Tibial nerve (tissue), 4 donors: ENCODE measurements around the gene PDIA6. TPM values are rescaled to one million over a fixed set of nuclear protein-coding genes. Genes with fewer than 3 reads are reported as not detected.

ENCODE experiments used
- DNase-seq, 2 donors: peaks; one replicate each; pipeline ENCODE4 v3.0.0-alpha.2; 2019; ENCODE audit warnings: low spot score in 2 of 2
- H3K27ac ChIP-seq, 4 donors: fragments of 200-600 bp; sonication (generic) in 3 of 4; one replicate each; pipeline ENCODE4 v1.5.1; 2017 to 2019; ENCODE audit warnings: mild to moderate bottlenecking in 1 of 4
- H3K27me3 ChIP-seq, 2 donors: fragments of 200-600 bp; sonication (generic) in 1 of 2; one replicate each; pipeline versions ENCODE4 v1.5.1 to v1.6.0; 2017 to 2019
- H3K36me3 ChIP-seq, 3 donors: fragments of 200-600 bp; sonication (generic); one replicate each; pipeline ENCODE4 v1.5.1; 2018 to 2019
- H3K4me1 ChIP-seq, 4 donors: fragments of 200-600 bp; sonication (generic) in 3 of 4; one replicate each; pipeline ENCODE4 v1.5.1; 2017 to 2019
- H3K4me3 ChIP-seq, 4 donors: fragments of 200-600 bp; sonication (generic) in 3 of 4; one replicate each; pipeline ENCODE4 v1.5.1; 2017 to 2019; ENCODE audit warnings: mild to moderate bottlenecking in 1 of 4, moderate library complexity in 1 of 4
- H3K9me3 ChIP-seq, 4 donors: fragments of 200-600 bp; sonication (generic) in 3 of 4; one replicate each; pipeline ENCODE4 v1.5.1; 2017 to 2019
- CTCF ChIP-seq, 5 experiments: fragments of 200-600 bp in 3 of 5; fragments of 450-650 bp in 2 of 5; sonication (generic) in 3 of 5; IDR thresholded peaks; one replicate each; pipeline ENCODE4 v1.5.1; 2016 to 2019; ENCODE audit warnings: antibody characterized with exemption in 5 of 5, mild to moderate bottlenecking in 3 of 5, moderate library complexity in 2 of 5
- EP300 ChIP-seq, 2 donors: sonication (generic); formaldehyde crosslinking; IDR thresholded peaks; one replicate each; pipeline ENCODE4 v1.6.1; 2017; ENCODE audit warnings: antibody characterized with exemption in 2 of 2, mild to moderate bottlenecking in 1 of 2
- POLR2A ChIP-seq, 2 donors: fragments of 450-650 bp; IDR thresholded peaks; one replicate each; pipeline ENCODE4 v1.6.1; 2017; ENCODE audit warnings: antibody characterized with exemption in 2 of 2, mild to moderate bottlenecking in 2 of 2, moderate library complexity in 2 of 2
- WGBS, 2 donors: methylation state at CpG; one replicate each; pipeline ENCODE4 v1.1.5; 2018; 5-methylcytosine and 5-hydroxymethylcytosine counted together
- total RNA-seq, 4 donors: library from RNA; depleted of rRNA; stranded (reverse); fragments of >200 nt; gene quantifications; one replicate each; pipeline ENCODE4 v1.1.0, GENCODE V29; 2016

PDIA6 gene
- total RNA-seq, 4 donors from 2014 or later, result 61.4 to 84.3 (median 76.2) TPM

GRCh38 chr2:10772868-10773215 is 39.7 kb downstream of the PDIA6 start:
- peaks cover 0 to 13% (median 0%) of the 10 kb centered on the region in 4 donors for H3K4me1 ChIP-seq
- no peak overlapping the region for H3K4me3 ChIP-seq
- 75 to 77% methylated on average over 13 of the region's 13 CpGs for WGBS, 2 donors
- no peak for DNase-seq
- H3K9me3 ChIP-seq, result no peaks in the 10 kb centered on the region
- H3K27ac ChIP-seq, result no peak overlapping the region
- H3K27me3 ChIP-seq, result no peaks in the 10 kb centered on the region
- TF ChIP-seq POLR2A (IDR thresholded peaks at IDR 0.05) (no peak), EP300 (IDR thresholded peaks at IDR 0.05) (no peak), CTCF (IDR thresholded peaks at IDR 0.05) (no peak)
- H3K36me3 ChIP-seq, result peaks cover 0 to 10% (median 0%) of the 10 kb centered on the region in 3 donors

- WGBS, 2 donors, result 81 to 83% methylated on average over 12 of the region's 12 CpGs
- peaks cover 0 to 13% (median 0%) of the 10 kb centered on the region in 4 donors for H3K4me1 ChIP-seq
- no peak for DNase-seq
- H3K4me3 ChIP-seq, result no peak overlapping the region
- no peaks in the 10 kb centered on the region for H3K27me3 ChIP-seq
- no peaks in the 10 kb centered on the region for H3K9me3 ChIP-seq
- TF ChIP-seq EP300 (IDR thresholded peaks at IDR 0.05) (no peak), CTCF (IDR thresholded peaks at IDR 0.05) (no peak), POLR2A (IDR thresholded peaks at IDR 0.05) (no peak)
- H3K27ac ChIP-seq, result no peak overlapping the region
- peaks cover 0 to 5% (median 0%) of the 10 kb centered on the region in 3 donors for H3K36me3 ChIP-seq
These were observed 40.3 kb downstream of the PDIA6 start for GRCh38 chr2:10772201-10772867.

GRCh38 chr2:10771786-10772185 is 40.8 kb downstream of the PDIA6 start:
- no peak for DNase-seq
- WGBS, 2 donors, result 80 to 91% methylated on average over 13 of the region's 13 CpGs
- H3K4me3 ChIP-seq, result no peak overlapping the region
- H3K9me3 ChIP-seq, result no peaks in the 10 kb centered on the region
- TF ChIP-seq EP300 (IDR thresholded peaks at IDR 0.05), result no peak
- TF ChIP-seq CTCF (IDR thresholded peaks at IDR 0.05), result no peak
- TF ChIP-seq POLR2A (IDR thresholded peaks at IDR 0.05), result no peak
- no peak overlapping the region for H3K27ac ChIP-seq
- peaks cover 0 to under 1% (median 0%) of the 10 kb centered on the region in 3 donors for H3K36me3 ChIP-seq
- H3K27me3 ChIP-seq, result no peaks in the 10 kb centered on the region
- peaks cover 0 to 13% (median 0%) of the 10 kb centered on the region in 4 donors for H3K4me1 ChIP-seq

GRCh38 chr2:10770956-10771750 is 41.4 kb downstream of the PDIA6 start:
- Histone ChIP-seq H3K4me1 (peaks cover 0 to 13% (median 0%) of the 10 kb centered on the region in 4 donors), H3K27ac (no peak overlapping the region), H3K4me3 (no peak overlapping the region), H3K9me3 (no peaks in the 10 kb centered on the region), H3K36me3 (no peaks in the 10 kb centered on the region), H3K27me3 (no peaks in the 10 kb centered on the region)
- 84 to 88% methylated on average over 18 to 22 of the region's 22 CpGs for WGBS, 2 donors
- TF ChIP-seq POLR2A (IDR thresholded peaks at IDR 0.05), result no peak
- TF ChIP-seq EP300 (IDR thresholded peaks at IDR 0.05), result no peak
- no peak for DNase-seq

- no peak overlapping the region for H3K27ac ChIP-seq
- WGBS, 2 donors, result 62 to 63% methylated on average over 16 of the region's 16 CpGs
- H3K4me3 ChIP-seq, result no peak overlapping the region
- H3K9me3 ChIP-seq, result no peaks in the 10 kb centered on the region
- no peak for TF ChIP-seq CTCF (IDR thresholded peaks at IDR 0.05)
- TF ChIP-seq EP300 (IDR thresholded peaks at IDR 0.05), result no peak
- TF ChIP-seq POLR2A (IDR thresholded peaks at IDR 0.05), result no peak
- no peak for DNase-seq
- H3K4me1 ChIP-seq, result peaks cover 0 to under 1% (median 0%) of the 10 kb centered on the region in 4 donors
- no peaks in the 10 kb centered on the region for H3K27me3 ChIP-seq
- H3K36me3 ChIP-seq, result no peaks in the 10 kb centered on the region
These were observed 44.5 kb downstream of the PDIA6 start for GRCh38 chr2:10768063-10768507.
